ENCODE measurements around the gene ACSF3. TPM values are rescaled to one million over a fixed set of nuclear protein-coding genes. Genes with fewer than 3 reads are reported as not detected.

Gene ACSF3
- total RNA-seq, 2 donors from 2014 or later: 33.1 to 59.9 TPM

GRCh38 chr16:89108416-89108815 is 14.8 kb downstream of the ACSF3 start:
- Mint-ChIP-seq H3K36me3 (peaks cover 6 to 19% of the 10 kb centered on the region in 2 donors), H3K9me3 (no peaks in the 10 kb centered on the region), H3K27ac (peak overlapping the region in 1 of 2 donors; percentile 57)
- ATAC-seq: no peak
- DNase-seq (ENCODE audit: low spot score in 2 of 2): no peak

GRCh38 chr16:89110641-89111040 is 17.0 kb downstream of the ACSF3 start:
- ATAC-seq (no peak), DNase-seq (ENCODE audit: low spot score in 2 of 2) (no peak)
- H3K36me3 Mint-ChIP-seq: peaks cover 13 to 33% of the 10 kb centered on the region in 2 donors
- H3K9me3 Mint-ChIP-seq: no peaks in the 10 kb centered on the region
- H3K27ac Mint-ChIP-seq: no peak overlapping the region

GRCh38 chr16:89111263-89111662 is 17.6 kb downstream of the ACSF3 start:
- H3K9me3 Mint-ChIP-seq: no peaks in the 10 kb centered on the region
- no peak overlapping the region for H3K27ac Mint-ChIP-seq
- ATAC-seq (no peak), DNase-seq (ENCODE audit: low spot score in 2 of 2) (no peak)
- H3K36me3 Mint-ChIP-seq: peaks cover 13 to 39% of the 10 kb centered on the region in 2 donors

- peaks cover 8 to 43% of the 10 kb centered on the region in 2 donors for H3K36me3 Mint-ChIP-seq
- DNase-seq (ENCODE audit: low spot score in 2 of 2) (peak in 1 of 2 donors; percentile 54), ATAC-seq (no peak)
- H3K27ac Mint-ChIP-seq: no peak overlapping the region
- H3K9me3 Mint-ChIP-seq: no peaks in the 10 kb centered on the region
Observed at GRCh38 chr16:89112377-89113151, 18.9 kb downstream of the ACSF3 start.

- H3K27ac Mint-ChIP-seq: no peak overlapping the region
- no peaks in the 10 kb centered on the region for H3K9me3 Mint-ChIP-seq
- peaks cover 7 to 37% of the 10 kb centered on the region in 2 donors for H3K36me3 Mint-ChIP-seq
- DNase-seq (ENCODE audit: low spot score in 2 of 2) (peak in 1 of 2 donors; percentile 46), ATAC-seq (no peak)
Observed at GRCh38 chr16:89113152-89113547, 19.5 kb downstream of the ACSF3 start.

GRCh38 chr16:89113661-89114060 is 20.0 kb downstream of the ACSF3 start:
- DNase-seq (ENCODE audit: low spot score in 2 of 2) (peak in 1 of 2 donors; percentile 50), ATAC-seq (no peak)
- peak overlapping the region in 1 of 2 donors; percentile 88 for H3K27ac Mint-ChIP-seq
- peaks cover 7 to 32% of the 10 kb centered on the region in 2 donors for H3K36me3 Mint-ChIP-seq
- no peaks in the 10 kb centered on the region for H3K9me3 Mint-ChIP-seq

- ATAC-seq (peak; percentile 23 to 30), DNase-seq (ENCODE audit: low spot score in 2 of 2) (peak in 1 of 2 donors; percentile 58)
- peak overlapping the region; percentile 86 to 88 for H3K27ac Mint-ChIP-seq
- H3K9me3 Mint-ChIP-seq: no peaks in the 10 kb centered on the region
- H3K36me3 Mint-ChIP-seq: peaks cover 7 to 31% of the 10 kb centered on the region in 2 donors
Observed at GRCh38 chr16:89114159-89114981, 20.7 kb downstream of the ACSF3 start.

- ATAC-seq (peak; percentile 92 to 94), DNase-seq (ENCODE audit: low spot score in 2 of 2) (peak; percentile 74 to 91)
- H3K9me3 Mint-ChIP-seq: no peaks in the 10 kb centered on the region
- H3K27ac Mint-ChIP-seq: peak overlapping the region; percentile 86 to 88
- peaks cover 7 to 31% of the 10 kb centered on the region in 2 donors for H3K36me3 Mint-ChIP-seq
Observed at GRCh38 chr16:89115216-89115861, 21.7 kb downstream of the ACSF3 start.

- DNase-seq (ENCODE audit: low spot score in 2 of 2) (peak in 1 of 2 donors; percentile 55), ATAC-seq (no peak)
- H3K9me3 Mint-ChIP-seq: no peaks in the 10 kb centered on the region
- H3K27ac Mint-ChIP-seq: peak overlapping the region; percentile 22 to 88
- peaks cover 7 to 31% of the 10 kb centered on the region in 2 donors for H3K36me3 Mint-ChIP-seq
Observed at GRCh38 chr16:89116341-89117226, 22.9 kb downstream of the ACSF3 start.

- H3K9me3 Mint-ChIP-seq: no peaks in the 10 kb centered on the region
- peak overlapping the region; percentile 82 to 88 for H3K27ac Mint-ChIP-seq
- ATAC-seq: no peak
- peaks cover 7 to 31% of the 10 kb centered on the region in 2 donors for H3K36me3 Mint-ChIP-seq
- DNase-seq (ENCODE audit: low spot score in 2 of 2): peak in 1 of 2 donors; percentile 47
Observed at GRCh38 chr16:89117227-89117974, 23.7 kb downstream of the ACSF3 start.

- Mint-ChIP-seq H3K9me3 (no peaks in the 10 kb centered on the region), H3K27ac (peak overlapping the region; percentile 82 to 88), H3K36me3 (peaks cover 7 to 31% of the 10 kb centered on the region in 2 donors)
- ATAC-seq (no peak), DNase-seq (ENCODE audit: low spot score in 2 of 2) (no peak)
Observed at GRCh38 chr16:89117975-89118289, 24.3 kb downstream of the ACSF3 start.

GRCh38 chr16:89118361-89119165 is 24.9 kb downstream of the ACSF3 start:
- H3K27ac Mint-ChIP-seq: peak overlapping the region; percentile 82 to 88
- H3K9me3 Mint-ChIP-seq: no peaks in the 10 kb centered on the region
- ATAC-seq: no peak
- DNase-seq (ENCODE audit: low spot score in 2 of 2): peak in 1 of 2 donors; percentile 53
- H3K36me3 Mint-ChIP-seq: peaks cover 7 to 36% of the 10 kb centered on the region in 2 donors

- Mint-ChIP-seq H3K36me3 (peaks cover 13 to 37% of the 10 kb centered on the region in 2 donors), H3K9me3 (no peaks in the 10 kb centered on the region), H3K27ac (peak overlapping the region in 1 of 2 donors; percentile 88)
- DNase-seq (ENCODE audit: low spot score in 2 of 2): no peak
- no peak for ATAC-seq
Observed at GRCh38 chr16:89119166-89119621, 25.5 kb downstream of the ACSF3 start.

GRCh38 chr16:89119661-89120141 is 26.0 kb downstream of the ACSF3 start:
- DNase-seq (ENCODE audit: low spot score in 2 of 2) (peak in 1 of 2 donors; percentile 53), ATAC-seq (no peak)
- Mint-ChIP-seq H3K36me3 (peaks cover 18 to 37% of the 10 kb centered on the region in 2 donors), H3K27ac (peak overlapping the region in 1 of 2 donors; percentile 88), H3K9me3 (no peaks in the 10 kb centered on the region)

Measured in activated naive CD4-positive, alpha-beta T cell treated with anti-CD3 and anti-CD28 coated beads, Interleukin-2, amount 50 U/mL, for 72 hours (primary cell).